Glomerular visceral epithelial cell (primary cell): Measurements from ENCODE around the gene CRISP2.

Source experiments
- DNase-seq: peaks from one replicate; pipeline ENCODE4 v3.0.0-alpha.2; 2016; ENCODE audit errors: extremely low spot score

Gene CRISP2

DNA sequence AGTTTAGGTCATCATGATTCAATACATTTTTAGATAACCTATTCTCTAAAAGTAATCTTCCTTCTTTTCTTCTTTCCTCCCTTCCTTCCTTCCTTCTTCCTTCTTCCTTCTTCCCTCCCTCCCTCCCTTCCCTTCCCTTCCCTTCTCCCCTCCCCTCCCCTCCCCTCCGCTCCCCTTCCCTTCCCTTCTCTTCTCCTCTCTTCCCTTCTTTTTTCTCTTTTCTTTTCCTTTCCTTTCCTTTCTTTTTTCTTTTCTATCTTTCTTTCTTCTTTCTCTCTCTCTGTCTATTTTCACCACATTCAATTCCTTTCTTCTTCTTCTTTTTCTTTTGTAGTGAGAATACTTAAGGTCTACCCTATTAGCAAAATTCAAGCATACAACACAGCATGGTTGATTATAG, 59.4 kb downstream of the CRISP2 start:
- no peak for DNase-seq

DNA sequence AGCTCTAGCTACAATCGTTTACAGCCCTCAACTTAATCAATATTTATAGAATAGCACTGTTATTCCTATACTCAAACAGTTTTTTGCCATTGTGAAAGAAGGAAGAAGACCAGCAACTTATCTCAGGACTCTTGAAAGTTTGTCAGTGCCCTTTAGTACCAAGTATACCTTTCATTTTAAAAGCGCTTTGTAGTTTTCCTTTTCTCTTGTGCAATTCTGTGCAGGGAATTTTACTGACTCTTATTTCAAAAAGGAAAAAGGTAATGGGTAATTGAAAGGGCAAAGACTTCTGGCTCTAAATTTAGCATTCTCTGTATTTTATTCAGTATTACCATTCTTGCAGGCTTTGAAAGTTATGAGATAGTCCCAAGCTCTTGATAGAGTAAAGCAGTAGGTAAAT, 59.9 kb downstream of the CRISP2 start:
- no peak for DNase-seq

DNA sequence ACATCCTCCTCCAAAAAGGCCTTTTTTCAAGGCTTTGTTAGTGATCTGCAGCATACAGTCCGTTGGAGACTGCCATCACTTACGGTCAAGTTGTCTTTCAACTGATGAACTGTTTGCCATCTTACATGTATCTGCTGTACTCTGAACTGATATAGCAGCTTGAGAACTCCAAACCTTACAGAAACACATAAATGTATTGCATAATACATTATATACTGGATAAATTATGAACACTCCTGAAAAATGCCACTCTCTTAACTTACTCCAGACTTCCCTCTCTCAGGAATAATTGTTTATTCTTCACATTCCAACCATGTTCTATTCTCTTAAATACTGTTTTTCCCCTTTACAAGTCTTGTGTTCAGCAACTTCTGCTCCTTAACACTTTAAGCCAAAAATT, 62.1 kb downstream of the CRISP2 start:
- no peak for DNase-seq

DNA sequence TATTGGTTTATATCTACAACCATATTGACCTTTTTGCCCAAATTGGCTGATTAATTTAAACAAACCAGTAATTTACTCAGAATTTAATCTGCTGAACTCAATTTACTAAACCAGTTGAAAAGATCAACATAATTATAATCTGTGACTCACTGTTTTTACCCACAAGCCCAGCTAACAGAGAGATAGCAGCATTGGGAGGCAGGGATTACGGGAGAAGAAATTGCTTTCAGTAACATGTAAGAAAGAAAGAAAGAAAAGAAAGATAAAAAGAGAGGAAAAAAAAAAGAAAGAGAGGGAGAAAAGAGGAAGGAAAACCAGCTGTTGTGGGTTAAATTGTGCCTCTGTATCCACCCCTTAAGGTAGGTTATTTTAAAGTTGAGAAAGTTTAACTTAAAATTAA, 63.4 kb downstream of the CRISP2 start:
- no peak for DNase-seq

DNA sequence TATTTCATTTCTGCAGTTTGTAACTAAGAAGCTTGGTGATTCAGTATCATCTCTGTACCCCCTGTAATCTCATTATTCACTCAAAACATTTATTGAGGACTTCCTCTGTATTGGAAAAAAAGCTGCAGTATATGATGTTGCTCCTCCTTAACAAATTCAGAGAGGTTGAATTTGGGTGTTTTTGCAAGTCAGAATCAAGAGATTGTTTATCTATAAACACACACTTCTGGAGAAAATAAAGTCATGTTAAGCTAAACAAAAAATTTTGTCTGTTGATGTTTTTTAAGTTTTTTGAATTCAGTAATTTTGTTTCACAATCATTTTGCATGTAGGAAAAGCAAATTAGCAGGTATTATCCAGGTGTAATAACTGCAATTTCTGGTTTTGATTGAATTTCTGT, 65.3 kb downstream of the CRISP2 start:
- DNase-seq, result no peak

DNA sequence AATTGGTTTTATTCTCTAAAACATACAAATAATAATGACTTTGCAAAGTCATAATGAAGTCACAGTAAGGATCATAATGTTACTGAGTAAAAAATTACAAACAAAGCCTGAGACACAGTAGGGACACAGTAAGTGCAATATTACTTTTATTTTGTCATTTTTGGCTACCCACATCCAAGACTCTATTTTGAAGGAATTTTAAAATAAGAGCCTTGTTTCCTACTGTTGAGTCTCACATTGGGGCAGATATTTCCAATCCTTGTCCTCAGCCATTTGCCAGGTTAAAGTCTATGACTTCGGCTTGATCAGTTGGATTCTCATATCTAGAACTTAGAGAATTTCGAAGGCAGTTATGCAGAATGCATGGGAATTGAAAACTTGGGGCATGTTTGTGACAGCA, 65.9 kb downstream of the CRISP2 start:
- DNase-seq, result no peak

DNA sequence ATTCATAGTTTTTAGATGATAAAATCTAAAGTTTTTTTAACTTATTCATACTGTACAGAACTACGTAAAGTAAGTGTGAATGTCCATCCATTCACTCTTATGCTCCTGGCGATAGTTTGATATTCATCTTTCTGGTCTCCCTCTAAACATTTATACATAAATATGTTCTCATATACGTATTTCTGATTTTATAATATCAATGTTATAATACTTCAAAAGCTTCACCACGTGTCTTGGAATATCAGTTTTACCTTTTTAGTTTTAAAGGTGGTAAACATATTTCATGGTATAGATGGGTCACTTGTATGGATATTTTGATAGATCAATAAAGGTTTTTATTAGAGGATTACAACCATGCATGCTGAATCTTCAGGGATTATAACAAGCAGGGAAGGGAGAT, 66.4 kb downstream of the CRISP2 start:
- no peak for DNase-seq

DNA sequence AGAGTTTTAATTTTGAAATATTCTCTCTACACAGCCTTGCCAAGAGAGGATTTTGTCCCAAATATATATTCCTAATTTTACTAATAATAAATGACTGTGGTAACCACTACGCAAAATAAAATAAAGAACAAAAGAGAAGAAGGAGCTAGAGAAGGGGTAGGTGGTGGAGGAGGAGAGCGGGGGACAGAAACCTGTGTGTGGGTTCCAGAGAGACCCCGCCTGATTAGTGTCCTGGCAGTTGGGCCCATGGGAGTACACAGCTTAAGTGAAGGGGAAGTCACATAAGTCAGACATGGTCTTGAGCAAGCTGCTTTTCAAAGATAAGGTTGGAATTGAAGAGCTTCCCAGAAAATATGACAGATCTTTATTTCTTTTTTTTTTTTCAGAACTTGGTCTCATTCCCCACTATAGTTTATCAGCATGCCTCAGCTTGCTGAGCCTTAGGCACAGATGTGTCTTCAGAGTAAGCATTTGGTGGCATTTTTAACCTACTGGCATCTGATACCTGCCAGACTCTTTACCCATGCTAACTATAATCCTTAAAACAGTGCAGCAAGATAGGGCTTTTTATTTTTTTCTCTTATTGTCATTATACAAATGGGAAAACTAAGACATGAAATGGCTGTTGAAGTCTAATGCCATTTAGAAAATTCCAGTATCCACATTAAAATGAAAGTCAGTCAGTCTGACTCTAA, 67.1 kb downstream of the CRISP2 start:
- no peak for DNase-seq

DNA sequence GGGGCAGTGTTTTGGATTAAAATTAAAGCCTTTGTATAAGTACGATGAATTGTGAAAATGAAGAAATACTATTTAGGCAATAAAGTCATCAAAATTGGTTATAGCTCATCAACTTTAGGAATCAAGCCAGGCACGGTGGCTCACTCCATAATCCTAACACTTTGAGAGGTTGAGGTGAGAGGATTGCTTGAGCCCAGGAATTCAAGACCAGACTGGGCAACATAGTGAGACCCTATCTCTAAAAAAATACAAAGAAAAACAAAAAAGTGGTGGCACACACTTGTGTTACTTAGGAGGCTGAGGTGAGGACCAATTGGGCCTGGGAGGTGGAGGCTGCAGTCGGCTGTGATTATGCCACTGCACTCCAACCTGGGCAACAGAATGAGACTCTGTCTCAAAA, 68.2 kb downstream of the CRISP2 start:
- no peak for DNase-seq
